HG03025 (cell line): Measurements from ENCODE around the gene S100B.
A peak's percentile ranks its signal among the peaks of the same experiment; 100 is the strongest.
"Not testable (repeated sequence)": the region's sequence is repeated elsewhere in the genome, so short reads cannot be mapped to it uniquely, and the experiment has no call there.

Source experiments
- ATAC-seq: cut with Tn5 transposase; IDR thresholded peaks from one replicate; pipeline ENCODE4 v1.9.1; 2021; ENCODE audit warnings: mild to moderate bottlenecking, moderate library complexity; ENCODE audit not compliant: unreplicated experiment, low FRiP score

The S100B gene

GRCh38 chr21:46604975-46605766, at the start of gene S100B:
TSS of gene S100B (minus strand) at chr21:46605082. CDS start at chr21:46602415, 2,667 bp downstream.
- no peak for ATAC-seq

DNA sequence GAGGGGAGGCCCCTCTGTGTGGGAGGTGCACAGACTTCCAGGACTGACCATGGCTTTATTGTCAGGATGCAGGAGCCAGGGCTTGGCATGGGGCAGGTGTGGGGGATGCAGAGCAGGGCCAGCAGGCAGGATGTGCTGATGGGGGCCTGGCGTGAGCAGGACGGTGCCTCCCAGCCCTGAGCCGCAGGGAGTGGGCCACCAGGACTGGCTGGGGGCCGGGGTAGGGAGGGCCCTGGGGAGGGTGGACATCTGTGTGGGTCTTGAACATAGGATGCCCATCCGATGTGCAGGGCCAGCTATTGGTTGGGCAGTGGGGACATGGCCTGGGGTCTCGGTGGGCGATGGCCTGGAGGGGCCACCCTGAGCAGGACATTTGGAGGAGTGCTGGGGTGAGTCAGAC, 46.2 kb upstream of the S100B start:
- ATAC-seq, result no peak

- no peak for ATAC-seq
Observed at GRCh38 chr21:46650476-46651098, 45.7 kb upstream of the S100B start.

- ATAC-seq, result no peak
Observed at GRCh38 chr21:46649356-46649755, 44.5 kb upstream of the S100B start.

DNA sequence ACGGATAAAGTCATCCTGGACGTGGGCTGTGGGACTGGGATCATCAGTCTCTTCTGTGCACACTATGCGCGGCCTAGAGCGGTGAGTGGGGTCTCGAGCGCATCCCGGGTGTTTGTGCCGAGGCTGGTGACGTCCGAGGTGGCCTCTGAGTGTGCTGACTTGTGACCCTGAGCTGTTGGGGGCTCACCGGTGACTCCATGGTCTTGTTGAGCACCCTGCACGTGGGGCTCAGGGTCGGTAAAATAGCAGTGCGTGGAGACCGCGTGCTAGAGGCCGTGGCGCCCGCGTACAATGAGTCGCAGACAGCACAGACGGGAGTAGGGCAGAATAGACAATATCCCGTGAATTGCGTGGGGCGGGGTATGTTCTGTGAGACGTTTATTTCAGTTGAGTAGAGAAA, 43.7 kb upstream of the S100B start:
- no peak for ATAC-seq

- ATAC-seq, result no peak
Observed at GRCh38 chr21:46646541-46647154, 41.8 kb upstream of the S100B start.

- no peak for ATAC-seq
Observed at GRCh38 chr21:46645840-46646239, 41.0 kb upstream of the S100B start.

DNA sequence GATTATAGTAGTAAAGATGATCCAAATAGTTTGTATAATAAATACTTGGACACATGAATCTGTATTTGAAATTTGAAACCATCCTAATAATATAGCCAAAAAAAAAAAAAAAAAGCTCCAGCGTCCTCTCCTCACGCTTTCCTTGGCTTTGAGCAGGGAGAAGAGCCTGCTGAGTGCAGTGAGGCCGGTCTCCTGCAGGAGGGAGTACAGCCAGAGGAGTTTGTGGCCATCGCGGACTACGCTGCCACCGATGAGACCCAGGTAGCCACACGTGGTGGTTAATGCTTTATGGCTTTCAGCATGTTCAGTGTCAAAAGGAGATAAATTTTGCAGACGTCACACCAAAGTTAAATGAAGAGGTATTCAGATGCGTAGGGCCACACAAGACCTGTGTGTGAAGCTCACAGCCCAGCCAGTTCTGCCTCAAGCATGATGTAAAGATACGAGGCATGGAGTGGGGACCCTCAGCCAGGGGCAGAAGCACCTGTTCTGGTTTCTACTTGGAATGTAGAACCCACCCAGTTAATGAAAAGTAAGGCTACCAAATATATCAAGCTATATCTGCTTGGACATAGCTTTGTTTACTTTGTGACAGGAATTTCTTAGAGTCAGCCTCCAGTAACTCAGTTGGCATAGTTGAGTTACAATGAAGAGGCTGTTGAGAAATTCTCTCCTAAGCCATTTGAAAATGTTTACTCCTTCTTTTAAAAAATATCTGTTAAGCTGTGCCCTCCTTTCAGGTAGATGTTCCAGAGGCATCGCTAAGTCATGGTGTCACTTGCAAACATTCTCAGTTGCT, 38.7 kb upstream of the S100B start:
- ATAC-seq, result no peak

- ATAC-seq, result no peak
Observed at GRCh38 chr21:46641656-46642055, 36.8 kb upstream of the S100B start.

GRCh38 chr21:46639489-46640386, 34.9 kb upstream of the S100B start:
- no peak for ATAC-seq

DNA sequence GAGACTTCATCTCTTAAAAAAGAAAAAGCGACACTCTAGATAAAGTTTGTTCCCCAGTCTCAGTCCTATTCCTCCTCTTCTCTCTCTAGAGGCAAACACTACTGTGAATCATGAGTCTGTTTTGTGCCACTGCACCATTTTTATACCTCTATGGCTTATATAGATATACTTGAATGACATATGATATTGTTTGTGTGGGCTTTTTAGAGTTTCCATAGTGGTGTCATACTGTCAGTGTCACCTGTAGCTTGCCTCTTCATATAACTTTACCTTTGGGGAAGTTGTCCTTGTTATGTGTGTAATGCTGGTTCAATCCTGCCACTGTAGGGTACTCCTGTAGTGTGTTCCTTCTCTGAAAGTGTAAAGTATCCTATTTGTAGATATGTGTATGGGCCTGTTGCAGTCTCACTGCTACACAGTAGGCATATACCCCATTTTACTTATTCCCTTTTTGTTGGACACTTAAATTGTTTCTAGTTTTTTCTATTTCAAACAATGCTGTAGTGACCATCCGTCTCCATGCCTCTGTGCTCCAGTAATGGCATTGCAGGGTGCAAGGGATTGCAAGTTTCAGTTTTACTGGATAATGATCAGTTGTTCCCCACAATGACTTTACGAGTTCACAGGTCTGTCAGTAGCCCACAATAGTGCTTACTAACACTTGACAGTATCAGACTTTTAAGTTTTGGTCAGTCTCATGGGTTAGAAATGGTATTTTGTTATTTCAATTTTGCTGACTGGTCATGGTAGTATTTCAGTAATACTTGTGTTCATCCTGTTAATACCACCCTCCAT, 33.3 kb upstream of the S100B start:
- ATAC-seq, result no peak

DNA sequence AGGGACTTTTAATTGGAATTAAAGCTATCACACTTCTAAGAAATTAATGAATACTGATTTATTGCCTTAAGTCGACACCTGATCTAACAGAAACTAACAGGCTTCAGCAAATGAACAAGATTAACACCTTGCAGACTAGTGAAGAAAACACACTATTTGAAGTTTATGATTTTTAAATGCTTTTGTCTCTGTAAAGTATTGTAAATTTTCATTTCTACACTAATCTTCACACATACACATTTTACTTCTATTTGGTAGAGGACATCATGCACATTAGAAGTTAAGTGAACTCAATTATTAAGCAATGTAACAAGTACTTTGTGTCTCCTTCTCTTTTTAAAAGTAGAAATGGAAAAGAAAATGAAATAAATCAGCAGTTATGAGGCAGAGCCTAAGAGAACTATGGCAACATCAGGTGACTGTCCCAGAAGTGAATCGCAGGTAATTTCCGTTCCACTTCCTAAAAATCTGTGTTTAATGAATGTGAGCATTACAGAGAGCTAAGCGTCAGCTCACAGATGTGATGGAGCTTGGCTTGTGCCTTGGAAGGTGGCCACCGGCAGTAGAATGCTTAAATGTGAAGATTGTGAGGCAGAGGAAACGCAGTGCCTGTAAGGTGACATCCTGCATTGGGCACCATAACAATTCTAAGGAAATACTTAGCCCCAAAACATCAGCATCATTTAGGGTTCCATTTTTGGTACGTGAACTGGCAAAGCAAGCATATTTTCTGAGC, 31.8 kb upstream of the S100B start:
- no peak for ATAC-seq

GRCh38 chr21:46636181-46636512, 31.3 kb upstream of the S100B start:
- no peak for ATAC-seq

DNA sequence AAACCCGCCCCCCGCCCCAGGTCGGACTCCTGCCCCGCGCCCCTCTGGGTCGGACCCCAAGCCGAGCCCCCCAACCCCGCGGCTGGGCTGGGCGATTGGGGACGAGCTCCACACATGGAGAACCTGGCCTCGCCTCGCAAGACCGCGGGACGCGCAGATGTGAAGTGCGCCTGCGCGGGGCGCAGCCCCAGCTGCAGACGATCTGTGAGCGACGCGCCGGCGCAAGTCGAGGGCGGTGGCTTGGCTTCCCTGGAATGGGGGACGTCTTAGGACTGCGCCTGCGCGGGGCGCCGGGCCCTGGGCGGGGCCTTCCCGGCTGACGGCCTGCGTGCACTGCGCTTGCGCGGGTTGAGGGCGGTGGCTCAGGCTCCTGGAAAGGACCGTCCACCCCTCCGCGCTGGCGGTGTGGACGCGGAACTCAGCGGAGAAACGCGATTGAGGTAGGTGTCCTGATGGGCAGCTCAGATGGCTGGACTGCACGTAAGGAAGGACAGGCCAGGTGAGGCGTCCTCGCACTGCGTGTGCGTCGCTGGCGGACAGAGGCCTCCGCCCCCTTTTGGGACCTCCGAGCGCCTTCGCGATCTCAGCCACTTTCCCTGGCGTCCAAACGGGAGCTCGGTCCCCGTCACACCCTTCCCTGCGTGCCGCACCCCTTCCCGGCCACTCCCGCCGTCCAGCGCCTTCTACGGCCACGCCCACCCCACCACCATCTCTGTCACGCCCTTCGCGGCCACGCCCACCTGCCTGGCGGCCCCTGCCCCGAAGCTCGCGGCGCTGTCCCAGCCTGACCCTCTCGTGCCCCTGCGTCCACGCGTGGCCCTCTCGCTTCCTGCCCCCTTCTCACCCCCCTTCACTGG, 30.7 kb upstream of the S100B start, which contains the start of gene PRMT2:
TSS of gene PRMT2 (plus strand) at position 351 of the 857 bp plus-strand sequence. CDS start 1,278 bp downstream, outside the sequence.
- peak; percentile 90 for ATAC-seq

GRCh38 chr21:46634966-46635323, 30.1 kb upstream of the S100B start:
- peak; percentile 15 for ATAC-seq

GRCh38 chr21:46634427-46634826, 29.5 kb upstream of the S100B start:
- no peak for ATAC-seq

DNA sequence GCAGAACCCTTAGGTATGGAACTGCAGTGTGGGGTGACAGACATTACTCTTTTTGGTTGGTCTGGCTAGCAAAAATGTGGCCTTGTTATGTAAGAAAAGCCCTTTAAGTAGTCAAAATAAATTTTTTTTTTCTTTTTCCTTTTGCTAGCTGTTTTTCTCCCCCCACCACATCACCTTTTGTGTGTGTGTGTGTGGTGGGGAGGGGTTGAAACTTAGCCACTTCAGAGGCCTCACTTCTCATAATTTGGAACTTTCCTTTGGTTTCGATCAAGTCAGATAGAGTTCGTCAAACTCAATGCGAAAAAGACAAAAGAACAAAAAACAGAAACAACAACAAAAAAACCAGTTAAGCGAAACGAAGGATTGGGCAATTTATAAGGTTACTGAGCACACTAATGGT, 28.7 kb upstream of the S100B start:
- no peak for ATAC-seq

DNA sequence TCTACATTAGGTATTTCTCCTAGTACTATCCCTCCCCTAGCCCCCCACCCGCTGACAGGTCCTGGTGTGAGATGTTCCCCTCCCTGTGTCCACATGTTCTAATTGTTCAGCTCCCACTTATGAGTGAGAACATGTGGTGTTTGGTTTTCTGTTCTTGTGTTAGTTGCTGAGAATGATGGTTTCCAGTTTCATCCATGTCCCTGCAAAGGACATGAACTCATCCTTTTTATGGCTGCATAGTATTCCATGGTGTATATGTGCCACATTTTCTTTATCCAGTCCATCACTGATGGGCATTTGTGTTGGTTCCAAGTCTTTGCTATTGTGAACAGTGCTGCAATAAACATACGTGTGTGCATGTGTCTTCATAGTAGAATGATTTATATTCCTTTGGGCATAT, 26.0 kb upstream of the S100B start:
- ATAC-seq, result not testable (repeated sequence)
